ENCODE data around the gene SND1.

Gene SND1

DNA sequence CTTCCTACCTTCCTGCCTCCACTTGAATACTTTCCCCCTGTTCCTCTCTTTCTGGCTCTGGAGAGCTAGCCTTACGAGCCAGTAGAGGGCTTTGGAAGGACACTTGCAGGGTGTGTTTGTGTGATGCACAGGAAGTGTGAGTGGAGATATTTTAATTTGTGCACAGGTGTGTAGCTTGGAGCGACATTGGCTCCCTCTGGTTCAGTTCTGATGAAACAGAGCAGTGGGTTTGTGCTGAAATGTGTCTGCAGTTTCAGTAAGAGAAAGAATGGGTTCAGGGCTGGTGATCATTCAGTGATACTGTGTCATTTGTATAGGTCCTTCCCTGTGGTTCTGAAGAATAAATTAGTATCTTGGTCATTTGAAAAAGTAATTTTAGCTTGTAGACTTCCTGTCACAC, 86.9 kb downstream of the SND1 start:
- no peaks in the 10 kb centered on the region for H3K27me3 ChIP-seq (replicated peaks in 2 of 5; ENCODE audit: control insufficient read depth in 4 of 5, insufficient read depth in 5 of 5, low read length in 4 of 5)
- H3K36me3 ChIP-seq (ENCODE audit: control insufficient read depth in 4 of 4, insufficient read depth in 4 of 4, low read length in 3 of 4), result peaks cover 1 to 33% (median 15%) of the 10 kb centered on the region in 4 experiments
- H3K27ac ChIP-seq (ENCODE audit: insufficient read depth in 1 of 2, low read depth in 1 of 2, low read length in 2 of 2, poor library complexity in 1 of 2, severe bottlenecking in 2 of 2), result no peak overlapping the region
- ChIA-PET POLR2A (no interaction called here), CTCF (no interaction called here)
- H3K4me1 ChIP-seq (ENCODE audit: control extremely low read depth in 1 of 4, control insufficient read depth in 4 of 4, insufficient read depth in 4 of 4, low read length in 3 of 4), result no peaks in the 10 kb centered on the region
- no peak overlapping the region for H3K4me3 ChIP-seq (ENCODE audit: control insufficient read depth in 1 of 7, extremely low read depth in 1 of 7, insufficient read depth in 4 of 7, low read depth in 2 of 7, low read length in 6 of 7)
- H3K9me3 ChIP-seq (ENCODE audit: control extremely low read depth in 1 of 5, control insufficient read depth in 4 of 5, insufficient read depth in 2 of 5, low read depth in 1 of 5, low read length in 4 of 5), result no peaks in the 10 kb centered on the region
- 100% methylated on average over 1 of the region's 2 CpGs for WGBS (ENCODE audit: insufficient coverage)
- DNase-seq, result no peak

DNA sequence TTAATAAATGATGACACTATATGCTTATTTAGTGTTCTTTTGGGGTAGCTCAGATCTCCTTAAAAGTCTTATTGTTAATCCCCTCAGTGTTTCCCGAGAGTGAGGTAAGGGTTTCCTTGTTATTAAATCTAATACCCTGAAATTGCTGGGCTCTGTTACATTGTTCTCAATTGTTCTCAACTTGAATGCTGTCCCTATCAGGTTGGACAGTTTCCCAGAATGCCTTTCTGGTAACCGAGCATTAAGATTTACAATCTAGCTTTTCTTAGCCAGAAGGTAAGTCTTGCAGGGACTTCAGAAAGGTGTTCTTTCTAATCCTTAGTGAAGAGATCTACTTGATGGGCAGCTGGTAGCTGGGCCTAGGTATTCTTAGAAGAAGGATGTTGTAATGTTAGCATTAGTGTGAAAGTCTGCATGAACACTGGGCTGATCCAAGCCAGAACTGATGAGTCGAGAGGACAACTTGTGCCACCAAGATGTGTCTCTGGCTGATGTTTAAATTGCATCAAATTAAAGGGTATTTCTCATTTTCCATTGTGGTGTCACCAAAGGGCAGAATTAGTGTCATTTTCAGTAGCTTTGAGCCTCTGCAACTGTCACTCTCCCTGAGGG, 89.9 kb downstream of the SND1 start:
- CTCF ChIA-PET, result interaction anchor here (1.0 kb wide), 1 partner anchor 14 kb away, joined by 4 read pairs; no protein-coding TSS in a partner anchor

DNA sequence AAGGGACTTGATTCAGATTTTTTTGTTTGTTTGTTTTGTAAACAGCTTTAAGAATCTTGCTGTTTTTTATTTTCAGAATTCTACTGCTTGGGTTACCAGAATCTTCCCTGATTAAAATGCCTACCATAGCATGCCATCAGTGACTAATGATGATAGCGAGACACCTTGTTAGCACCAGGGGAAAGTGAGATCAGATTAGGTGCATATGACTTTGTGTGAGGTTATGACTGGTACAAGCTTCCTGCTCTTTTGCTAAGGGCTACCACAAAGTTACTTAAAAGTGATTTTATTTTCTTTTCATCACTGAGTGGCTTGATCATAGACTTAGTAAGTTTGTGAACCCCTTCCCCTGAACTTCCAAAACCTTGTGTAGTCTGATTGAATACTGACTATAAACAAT, 93.5 kb downstream of the SND1 start:
- ChIA-PET CTCF (no interaction called here), POLR2A (no interaction called here)
- no peak for DNase-seq
- no peaks in the 10 kb centered on the region for H3K27me3 ChIP-seq (replicated peaks in 2 of 5; ENCODE audit: control insufficient read depth in 4 of 5, insufficient read depth in 5 of 5, low read length in 4 of 5)
- WGBS (ENCODE audit: insufficient coverage), result no CpG with 5 or more reads among the region's 1 CpG
- H3K27ac ChIP-seq (ENCODE audit: insufficient read depth in 1 of 2, low read depth in 1 of 2, low read length in 2 of 2, poor library complexity in 1 of 2, severe bottlenecking in 2 of 2), result no peak overlapping the region
- no peak overlapping the region for H3K4me3 ChIP-seq (ENCODE audit: control insufficient read depth in 1 of 7, extremely low read depth in 1 of 7, insufficient read depth in 4 of 7, low read depth in 2 of 7, low read length in 6 of 7)
- H3K9me3 ChIP-seq (ENCODE audit: control extremely low read depth in 1 of 5, control insufficient read depth in 4 of 5, insufficient read depth in 2 of 5, low read depth in 1 of 5, low read length in 4 of 5), result no peaks in the 10 kb centered on the region
- no peaks in the 10 kb centered on the region for H3K4me1 ChIP-seq (ENCODE audit: control extremely low read depth in 1 of 4, control insufficient read depth in 4 of 4, insufficient read depth in 4 of 4, low read length in 3 of 4)
- peaks cover 0 to 35% (median 5%) of the 10 kb centered on the region in 4 experiments for H3K36me3 ChIP-seq (ENCODE audit: control insufficient read depth in 4 of 4, insufficient read depth in 4 of 4, low read length in 3 of 4)

More for the DNA sequence above, 89.9 kb downstream of the SND1 start:
- no peaks in the 10 kb centered on the region for H3K27me3 ChIP-seq (replicated peaks in 2 of 5; ENCODE audit: control insufficient read depth in 4 of 5, insufficient read depth in 5 of 5, low read length in 4 of 5)
- POLR2A ChIA-PET, result no interaction called here
- WGBS (ENCODE audit: insufficient coverage), result 100% methylated on average over 3 of the region's 3 CpGs
- peaks cover 0 to 31% (median 6%) of the 10 kb centered on the region in 4 experiments for H3K36me3 ChIP-seq (ENCODE audit: control insufficient read depth in 4 of 4, insufficient read depth in 4 of 4, low read length in 3 of 4)
- no peaks in the 10 kb centered on the region for H3K9me3 ChIP-seq (ENCODE audit: control extremely low read depth in 1 of 5, control insufficient read depth in 4 of 5, insufficient read depth in 2 of 5, low read depth in 1 of 5, low read length in 4 of 5)
- H3K27ac ChIP-seq (ENCODE audit: insufficient read depth in 1 of 2, low read depth in 1 of 2, low read length in 2 of 2, poor library complexity in 1 of 2, severe bottlenecking in 2 of 2), result no peak overlapping the region
- no peak for DNase-seq
- H3K4me1 ChIP-seq (ENCODE audit: control extremely low read depth in 1 of 4, control insufficient read depth in 4 of 4, insufficient read depth in 4 of 4, low read length in 3 of 4), result no peaks in the 10 kb centered on the region
- no peak overlapping the region for H3K4me3 ChIP-seq (ENCODE audit: control insufficient read depth in 1 of 7, extremely low read depth in 1 of 7, insufficient read depth in 4 of 7, low read depth in 2 of 7, low read length in 6 of 7)

GRCh38 chr7:127751062-127751461, 99.1 kb downstream of the SND1 start:
- Histone ChIP-seq H3K4me3 (ENCODE audit: control insufficient read depth in 1 of 7, extremely low read depth in 1 of 7, insufficient read depth in 4 of 7, low read depth in 2 of 7, low read length in 6 of 7) (no peak overlapping the region), H3K4me1 (ENCODE audit: control extremely low read depth in 1 of 4, control insufficient read depth in 4 of 4, insufficient read depth in 4 of 4, low read length in 3 of 4) (peaks cover 0 to 10% (median 1%) of the 10 kb centered on the region in 4 experiments), H3K27me3 (replicated peaks in 2 of 5; ENCODE audit: control insufficient read depth in 4 of 5, insufficient read depth in 5 of 5, low read length in 4 of 5) (no peaks in the 10 kb centered on the region), H3K9me3 (ENCODE audit: control extremely low read depth in 1 of 5, control insufficient read depth in 4 of 5, insufficient read depth in 2 of 5, low read depth in 1 of 5, low read length in 4 of 5) (no peaks in the 10 kb centered on the region), H3K36me3 (ENCODE audit: control insufficient read depth in 4 of 4, insufficient read depth in 4 of 4, low read length in 3 of 4) (peaks cover 0 to 20% (median 5%) of the 10 kb centered on the region in 4 experiments), H3K27ac (ENCODE audit: insufficient read depth in 1 of 2, low read depth in 1 of 2, low read length in 2 of 2, poor library complexity in 1 of 2, severe bottlenecking in 2 of 2) (no peak overlapping the region)
- 98% methylated on average over 4 of the region's 4 CpGs for WGBS (ENCODE audit: insufficient coverage)
- ChIA-PET CTCF (interaction anchor here (0.6 to 1.6 kb wide), 2 partner anchors 20 to 210 kb away, joined by 3 read pairs; no protein-coding TSS in a partner anchor), POLR2A (no interaction called here)
- peak in 2 of 3 donors; percentile 5 to 10 for DNase-seq

- H3K27ac ChIP-seq (ENCODE audit: insufficient read depth in 1 of 2, low read depth in 1 of 2, low read length in 2 of 2, poor library complexity in 1 of 2, severe bottlenecking in 2 of 2), result no peak overlapping the region
- no peaks in the 10 kb centered on the region for H3K27me3 ChIP-seq (replicated peaks in 2 of 5; ENCODE audit: control insufficient read depth in 4 of 5, insufficient read depth in 5 of 5, low read length in 4 of 5)
- whole genome bisulfite sequencing (ENCODE audit: insufficient coverage), result 97% methylated on average over 10 of the region's 12 CpGs
- CTCF ChIA-PET, result interaction anchor here (1.6 kb wide), 1 partner anchor 20 kb away, joined by 3 read pairs; no protein-coding TSS in a partner anchor
- no peaks in the 10 kb centered on the region for H3K9me3 ChIP-seq (ENCODE audit: control extremely low read depth in 1 of 5, control insufficient read depth in 4 of 5, insufficient read depth in 2 of 5, low read depth in 1 of 5, low read length in 4 of 5)
- peaks cover 0 to 19% (median 5%) of the 10 kb centered on the region in 4 experiments for H3K36me3 ChIP-seq (ENCODE audit: control insufficient read depth in 4 of 4, insufficient read depth in 4 of 4, low read length in 3 of 4)
- H3K4me1 ChIP-seq (ENCODE audit: control extremely low read depth in 1 of 4, control insufficient read depth in 4 of 4, insufficient read depth in 4 of 4, low read length in 3 of 4), result peaks cover 0 to 10% (median 1%) of the 10 kb centered on the region in 4 experiments
- DNase-seq, result peak in 2 of 3 donors; percentile 17 to 22
- H3K4me3 ChIP-seq (ENCODE audit: control insufficient read depth in 1 of 7, extremely low read depth in 1 of 7, insufficient read depth in 4 of 7, low read depth in 2 of 7, low read length in 6 of 7), result no peak overlapping the region
- POLR2A ChIA-PET, result no interaction called here
Measured at GRCh38 chr7:127751490-127752448, 99.8 kb downstream of the SND1 start.

GRCh38 chr7:127752829-127753228, 100.8 kb downstream of the SND1 start:
- WGBS (ENCODE audit: insufficient coverage), result 100% methylated on average over 1 of the region's 1 CpG
- peaks cover 0 to 10% (median 1%) of the 10 kb centered on the region in 4 experiments for H3K4me1 ChIP-seq (ENCODE audit: control extremely low read depth in 1 of 4, control insufficient read depth in 4 of 4, insufficient read depth in 4 of 4, low read length in 3 of 4)
- CTCF ChIA-PET, result interaction anchor here (1.6 kb wide), 1 partner anchor 21 kb away, joined by 3 read pairs; no protein-coding TSS in a partner anchor
- DNase-seq, result no peak
- no peak overlapping the region for H3K27ac ChIP-seq (ENCODE audit: insufficient read depth in 1 of 2, low read depth in 1 of 2, low read length in 2 of 2, poor library complexity in 1 of 2, severe bottlenecking in 2 of 2)
- POLR2A ChIA-PET, result no interaction called here
- no peaks in the 10 kb centered on the region for H3K27me3 ChIP-seq (replicated peaks in 2 of 5; ENCODE audit: control insufficient read depth in 4 of 5, insufficient read depth in 5 of 5, low read length in 4 of 5)
- peaks cover 0 to 17% (median 5%) of the 10 kb centered on the region in 4 experiments for H3K36me3 ChIP-seq (ENCODE audit: control insufficient read depth in 4 of 4, insufficient read depth in 4 of 4, low read length in 3 of 4)
- no peak overlapping the region for H3K4me3 ChIP-seq (ENCODE audit: control insufficient read depth in 1 of 7, extremely low read depth in 1 of 7, insufficient read depth in 4 of 7, low read depth in 2 of 7, low read length in 6 of 7)
- no peaks in the 10 kb centered on the region for H3K9me3 ChIP-seq (ENCODE audit: control extremely low read depth in 1 of 5, control insufficient read depth in 4 of 5, insufficient read depth in 2 of 5, low read depth in 1 of 5, low read length in 4 of 5)

DNA sequence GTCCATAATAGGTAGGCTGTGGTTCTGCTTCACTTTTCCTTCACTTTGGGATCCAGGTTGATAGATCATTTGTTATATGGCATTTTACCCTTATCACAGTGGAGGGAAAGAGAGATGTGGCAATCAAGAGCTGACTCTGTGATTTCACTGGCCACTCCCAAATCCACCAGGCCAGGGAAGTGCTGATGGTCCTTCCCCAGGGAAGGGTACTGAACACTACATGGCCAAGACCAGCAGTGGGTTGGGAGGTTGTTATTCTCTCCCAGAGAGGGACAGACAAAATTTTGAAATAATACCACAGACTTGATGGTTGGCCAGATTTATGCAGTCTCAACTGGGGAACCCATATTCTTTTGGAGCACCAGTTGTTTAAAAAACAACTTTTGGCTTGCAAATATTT, 102.5 kb downstream of the SND1 start:
- DNase-seq, result no peak
- POLR2A ChIA-PET, result no interaction called here
- Histone ChIP-seq H3K27me3 (replicated peaks in 2 of 5; ENCODE audit: control insufficient read depth in 4 of 5, insufficient read depth in 5 of 5, low read length in 4 of 5) (no peaks in the 10 kb centered on the region), H3K36me3 (ENCODE audit: control insufficient read depth in 4 of 4, insufficient read depth in 4 of 4, low read length in 3 of 4) (peaks cover 0 to 10% (median 3%) of the 10 kb centered on the region in 4 experiments), H3K27ac (ENCODE audit: insufficient read depth in 1 of 2, low read depth in 1 of 2, low read length in 2 of 2, poor library complexity in 1 of 2, severe bottlenecking in 2 of 2) (no peak overlapping the region), H3K4me1 (ENCODE audit: control extremely low read depth in 1 of 4, control insufficient read depth in 4 of 4, insufficient read depth in 4 of 4, low read length in 3 of 4) (peaks cover 0 to 10% (median 1%) of the 10 kb centered on the region in 4 experiments), H3K9me3 (ENCODE audit: control extremely low read depth in 1 of 5, control insufficient read depth in 4 of 5, insufficient read depth in 2 of 5, low read depth in 1 of 5, low read length in 4 of 5) (no peaks in the 10 kb centered on the region), H3K4me3 (ENCODE audit: control insufficient read depth in 1 of 7, extremely low read depth in 1 of 7, insufficient read depth in 4 of 7, low read depth in 2 of 7, low read length in 6 of 7) (no peak overlapping the region)
- CTCF ChIA-PET, result no interaction called here

Measured in common myeloid progenitor, CD34-positive (primary cell).